ENCODE data around the gene WDPCP. TPM values are rescaled to one million over a fixed set of nuclear protein-coding genes. Genes with fewer than 3 reads are reported as not detected.
"Not testable (repeated sequence)": the region's sequence is repeated elsewhere in the genome, so short reads cannot be mapped to it uniquely, and the experiment has no call there.

WDPCP gene
- total RNA-seq, 2 experiments from 2014 or later = 4.4 to 5.0 TPM

- CTCF ChIA-PET = no interaction called here
- no peak for DNase-seq
- Mint-ChIP-seq H3K27me3 (no peaks in the 10 kb centered on the region), H3K9me3 (no peaks in the 10 kb centered on the region), H3K36me3 (peaks cover 9% of the 10 kb centered on the region), H3K4me1 (ENCODE audit: low read depth) (no peaks in the 10 kb centered on the region), H3K4me3 (no peak overlapping the region), H3K27ac (no peak overlapping the region)
- intact Hi-C loops (cut with micrococcal nuclease) = no loop called here
- POLR2A ChIA-PET = no interaction called here
These were observed 103.8 kb downstream of the WDPCP start for GRCh38 chr2:63484481-63484880.

- no peak for DNase-seq
- POLR2A ChIA-PET = no interaction called here
- no peaks in the 10 kb centered on the region for H3K9me3 Mint-ChIP-seq
- peaks cover 12% of the 10 kb centered on the region for H3K36me3 Mint-ChIP-seq
- no peak overlapping the region for H3K4me3 Mint-ChIP-seq
- H3K27ac Mint-ChIP-seq = no peak overlapping the region
- H3K4me1 Mint-ChIP-seq (ENCODE audit: low read depth) = no peaks in the 10 kb centered on the region
- CTCF ChIA-PET = interaction anchor here (0.8 kb wide), 1 partner anchor 19 kb away, joined by 3 read pairs; no protein-coding TSS in a partner anchor
- no peaks in the 10 kb centered on the region for H3K27me3 Mint-ChIP-seq
- intact Hi-C loops (cut with micrococcal nuclease) = no loop called here
These were observed 110.6 kb downstream of the WDPCP start for GRCh38 chr2:63477686-63478085.

DNA sequence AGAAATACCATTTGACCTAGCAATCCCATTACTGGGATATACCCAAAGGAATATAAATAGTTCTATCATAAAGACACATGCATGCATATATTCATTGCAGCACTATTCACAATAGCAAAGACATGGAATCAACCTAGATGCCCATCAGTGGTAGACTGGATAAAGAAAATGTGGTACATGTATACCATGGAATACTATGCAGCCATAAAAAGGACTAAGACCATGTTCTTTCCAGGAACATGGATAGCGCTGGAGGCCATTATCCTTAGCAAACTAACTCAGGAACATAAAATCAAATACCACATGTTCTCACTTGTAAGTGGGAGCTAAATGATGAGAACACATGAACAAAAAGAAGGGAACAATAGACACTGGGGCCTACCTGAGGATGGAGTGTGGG, 119.0 kb downstream of the WDPCP start:
- CTCF ChIA-PET = interaction anchor here (0.6 kb wide), 1 partner anchor 112 kb away, joined by 3 read pairs; no protein-coding TSS in a partner anchor
- H3K4me3 Mint-ChIP-seq; H3K36me3 Mint-ChIP-seq; H3K27ac Mint-ChIP-seq; intact Hi-C loops (cut with micrococcal nuclease); H3K27me3 Mint-ChIP-seq; DNase-seq; POLR2A ChIA-PET; H3K9me3 Mint-ChIP-seq; H3K4me1 Mint-ChIP-seq (ENCODE audit: low read depth): not testable (repeated sequence)

DNA sequence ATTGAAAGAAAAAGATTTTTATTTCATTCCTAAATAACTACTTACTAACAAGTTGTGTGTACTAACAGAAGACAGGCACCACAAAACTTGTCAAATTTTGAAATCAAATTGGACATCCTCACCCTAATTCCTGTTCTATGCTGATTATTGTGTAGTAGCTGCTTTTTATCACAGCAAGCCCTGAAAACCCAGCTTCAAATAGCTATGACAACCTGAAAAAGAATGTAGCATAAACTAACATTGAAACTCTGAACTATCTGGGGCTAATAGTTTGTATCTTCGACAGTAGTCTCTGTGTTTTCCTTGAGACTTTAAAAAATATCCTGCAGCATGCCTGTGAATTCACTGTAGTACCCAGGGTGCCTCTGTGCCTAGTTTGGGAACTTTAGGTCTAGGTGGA, 122.6 kb downstream of the WDPCP start:
- no peak overlapping the region for H3K27ac Mint-ChIP-seq
- no peaks in the 10 kb centered on the region for H3K27me3 Mint-ChIP-seq
- ChIA-PET POLR2A (no interaction called here), CTCF (no interaction called here)
- intact Hi-C loops (cut with micrococcal nuclease) = no loop called here
- H3K4me3 Mint-ChIP-seq = no peak overlapping the region
- H3K36me3 Mint-ChIP-seq = peaks cover 36% of the 10 kb centered on the region
- H3K4me1 Mint-ChIP-seq (ENCODE audit: low read depth) = no peaks in the 10 kb centered on the region
- peaks cover 19% of the 10 kb centered on the region for H3K9me3 Mint-ChIP-seq
- DNase-seq = no peak

DNA sequence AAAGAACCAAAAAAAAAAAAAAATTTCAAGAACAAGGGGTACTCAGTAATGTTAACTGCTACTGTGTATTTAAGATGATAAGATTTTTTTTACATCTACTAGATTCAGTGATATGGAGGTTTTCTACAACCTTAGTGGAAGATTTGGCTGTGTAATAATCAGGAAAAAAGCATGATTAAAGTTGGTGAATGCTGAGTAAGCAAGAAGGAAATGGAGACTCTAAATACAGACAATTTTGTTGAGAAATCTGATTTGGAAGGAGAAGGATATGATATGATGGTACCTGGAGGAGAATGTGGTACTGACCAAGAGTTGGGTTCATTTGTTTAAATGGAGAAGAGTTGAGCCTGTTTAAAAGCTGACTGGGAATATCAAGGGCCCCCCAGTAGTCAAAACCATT, 125.1 kb downstream of the WDPCP start:
- CTCF ChIA-PET = no interaction called here
- no peak for DNase-seq
- POLR2A ChIA-PET = no interaction called here
- peaks cover 25% of the 10 kb centered on the region for H3K9me3 Mint-ChIP-seq
- no peaks in the 10 kb centered on the region for H3K4me1 Mint-ChIP-seq (ENCODE audit: low read depth)
- H3K27ac Mint-ChIP-seq = no peak overlapping the region
- intact Hi-C loops (cut with micrococcal nuclease) = no loop called here
- H3K36me3 Mint-ChIP-seq = peaks cover 49% of the 10 kb centered on the region
- no peaks in the 10 kb centered on the region for H3K27me3 Mint-ChIP-seq
- no peak overlapping the region for H3K4me3 Mint-ChIP-seq

- H3K4me3 Mint-ChIP-seq = no peak overlapping the region
- ChIA-PET CTCF (no interaction called here), POLR2A (no interaction called here)
- no peaks in the 10 kb centered on the region for H3K27me3 Mint-ChIP-seq
- H3K9me3 Mint-ChIP-seq = peaks cover 2% of the 10 kb centered on the region
- H3K4me1 Mint-ChIP-seq (ENCODE audit: low read depth) = peaks cover 8% of the 10 kb centered on the region
- no peak for DNase-seq
- intact Hi-C loops (cut with micrococcal nuclease) = no loop called here
- peaks cover 9% of the 10 kb centered on the region for H3K36me3 Mint-ChIP-seq
- H3K27ac Mint-ChIP-seq = no peak overlapping the region
These were observed 141.6 kb downstream of the WDPCP start for GRCh38 chr2:63446658-63447057.

- no peak for DNase-seq
- Mint-ChIP-seq H3K36me3 (peaks cover 5% of the 10 kb centered on the region), H3K27ac (no peak overlapping the region), H3K9me3 (no peaks in the 10 kb centered on the region), H3K27me3 (no peaks in the 10 kb centered on the region), H3K4me1 (ENCODE audit: low read depth) (peaks cover 11% of the 10 kb centered on the region), H3K4me3 (no peak overlapping the region)
- ChIA-PET POLR2A (no interaction called here), CTCF (no interaction called here)
- intact Hi-C loops (cut with micrococcal nuclease) = no loop called here
These were observed 143.6 kb downstream of the WDPCP start for GRCh38 chr2:63444565-63445288.

- peaks cover 11% of the 10 kb centered on the region for H3K4me1 Mint-ChIP-seq (ENCODE audit: low read depth)
- no peak overlapping the region for H3K27ac Mint-ChIP-seq
- POLR2A ChIA-PET = no interaction called here
- CTCF ChIA-PET = interaction anchor here (2.3 kb wide), 1 partner anchor 16 kb away, joined by 13 read pairs; no protein-coding TSS in a partner anchor
- DNase-seq = no peak
- H3K4me3 Mint-ChIP-seq = no peak overlapping the region
- H3K27me3 Mint-ChIP-seq = no peaks in the 10 kb centered on the region
- H3K9me3 Mint-ChIP-seq = no peaks in the 10 kb centered on the region
- H3K36me3 Mint-ChIP-seq = no peaks in the 10 kb centered on the region
- intact Hi-C loops (cut with micrococcal nuclease) = no loop called here
These were observed 147.7 kb downstream of the WDPCP start for GRCh38 chr2:63440612-63441011.

DNA sequence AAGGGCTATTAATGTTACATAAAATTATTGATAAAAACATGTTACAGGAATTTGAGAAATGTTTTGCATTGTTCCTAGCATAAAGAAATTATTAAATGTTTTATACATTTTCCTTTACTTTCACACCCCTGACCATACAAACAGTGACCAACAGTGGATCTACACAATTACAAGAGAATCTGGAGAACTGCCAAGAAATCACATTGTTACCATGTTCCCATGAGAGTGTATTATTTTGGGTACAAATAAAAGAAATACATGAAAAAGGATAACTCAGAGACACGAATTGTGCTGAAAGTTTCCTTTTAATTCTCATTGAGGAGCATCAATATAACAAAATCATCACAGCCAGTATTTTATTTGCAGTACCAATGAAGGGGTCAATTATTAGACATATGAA, 150.1 kb downstream of the WDPCP start:
- ChIA-PET CTCF (interaction anchor here (3.4 kb wide), 1 partner anchor 13 kb away, joined by 19 read pairs; no protein-coding TSS in a partner anchor), POLR2A (no interaction called here)
- peaks cover 4% of the 10 kb centered on the region for H3K4me1 Mint-ChIP-seq (ENCODE audit: low read depth)
- H3K4me3 Mint-ChIP-seq = no peak overlapping the region
- no peaks in the 10 kb centered on the region for H3K36me3 Mint-ChIP-seq
- H3K27me3 Mint-ChIP-seq = no peaks in the 10 kb centered on the region
- intact Hi-C loops (cut with micrococcal nuclease) = no loop called here
- no peaks in the 10 kb centered on the region for H3K9me3 Mint-ChIP-seq
- no peak overlapping the region for H3K27ac Mint-ChIP-seq
- DNase-seq = no peak

GRCh38 chr2:63436488-63436887, 151.8 kb downstream of the WDPCP start:
- Mint-ChIP-seq H3K27me3 (no peaks in the 10 kb centered on the region), H3K27ac (no peak overlapping the region), H3K36me3 (no peaks in the 10 kb centered on the region), H3K4me1 (ENCODE audit: low read depth) (peaks cover 4% of the 10 kb centered on the region), H3K9me3 (no peaks in the 10 kb centered on the region), H3K4me3 (no peak overlapping the region)
- ChIA-PET CTCF (interaction anchor here (3.4 kb wide), 1 partner anchor 12 kb away, joined by 19 read pairs; no protein-coding TSS in a partner anchor), POLR2A (no interaction called here)
- intact Hi-C loops (cut with micrococcal nuclease) = no loop called here
- no peak for DNase-seq

- no peaks in the 10 kb centered on the region for H3K4me1 Mint-ChIP-seq (ENCODE audit: low read depth)
- no peaks in the 10 kb centered on the region for H3K9me3 Mint-ChIP-seq
- POLR2A ChIA-PET = no interaction called here
- intact Hi-C loops (cut with micrococcal nuclease) = no loop called here
- no peaks in the 10 kb centered on the region for H3K27me3 Mint-ChIP-seq
- H3K4me3 Mint-ChIP-seq = no peak overlapping the region
- no peaks in the 10 kb centered on the region for H3K36me3 Mint-ChIP-seq
- H3K27ac Mint-ChIP-seq = no peak overlapping the region
- CTCF ChIA-PET = interaction anchor here (3.4 kb wide), 1 partner anchor 10 kb away, joined by 19 read pairs; no protein-coding TSS in a partner anchor
- no peak for DNase-seq
These were observed 153.2 kb downstream of the WDPCP start for GRCh38 chr2:63435070-63435469.

DNA sequence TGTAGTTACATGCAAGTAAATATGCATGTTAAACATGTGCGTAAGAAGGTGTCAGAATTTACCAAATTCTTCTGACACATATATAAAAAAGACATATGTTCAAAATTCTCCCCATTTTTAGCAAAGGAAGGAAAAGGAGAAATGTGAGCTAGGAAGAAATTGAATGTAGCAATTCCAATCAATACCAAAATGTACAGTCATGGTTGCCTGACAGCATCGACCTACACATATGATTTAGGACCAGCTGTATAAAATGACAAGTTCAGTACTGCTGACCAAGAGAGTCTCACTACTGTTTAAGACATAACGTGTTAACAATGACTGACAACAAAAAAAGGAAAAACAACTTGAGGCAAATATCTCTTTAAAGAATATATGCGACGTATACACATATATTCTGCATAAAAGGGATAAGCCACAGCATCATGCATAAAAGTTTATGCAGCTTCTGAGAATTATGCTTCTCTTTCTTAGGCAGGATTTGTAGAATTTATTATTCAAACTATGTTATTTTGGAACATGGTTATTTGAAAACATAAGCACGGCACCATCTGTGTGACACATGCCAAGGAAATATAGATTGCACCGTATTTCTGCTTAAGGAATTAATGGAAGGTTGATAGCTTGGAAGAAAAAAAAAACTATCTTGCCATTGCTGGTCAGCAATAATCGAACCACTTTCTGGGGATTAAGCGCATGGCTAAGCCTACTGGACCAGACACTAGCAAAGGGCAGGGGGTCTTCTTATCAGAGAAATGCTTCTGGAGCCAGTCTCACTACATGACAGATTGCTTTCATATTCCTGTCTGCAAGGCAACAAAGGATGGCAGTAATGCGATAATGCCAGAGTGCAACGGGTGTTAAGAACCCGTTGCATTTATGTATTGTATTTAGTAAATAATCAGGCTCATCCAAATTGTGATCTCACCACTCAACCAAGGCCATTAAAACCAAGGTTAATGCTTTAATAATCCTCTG, 154.0 kb downstream of the WDPCP start:
- POLR2A ChIA-PET = no interaction called here
- Mint-ChIP-seq H3K27me3 (no peaks in the 10 kb centered on the region), H3K36me3 (no peaks in the 10 kb centered on the region), H3K4me3 (no peak overlapping the region), H3K4me1 (ENCODE audit: low read depth) (no peaks in the 10 kb centered on the region), H3K27ac (no peak overlapping the region), H3K9me3 (no peaks in the 10 kb centered on the region)
- DNase-seq = no peak
- intact Hi-C loops (cut with micrococcal nuclease) = no loop called here
- CTCF ChIA-PET = interaction anchor here (1.6 kb wide), 1 partner anchor 10 kb away, joined by 10 read pairs; no protein-coding TSS in a partner anchor

Data from activated CD4-positive, alpha-beta memory T cell treated with anti-CD3 and anti-CD28 coated beads for 36 hours (primary cell).